Neural crest cell (in vitro differentiated cells): ENCODE results near the gene PNLIP. TPM values are rescaled to one million over a fixed set of nuclear protein-coding genes. Genes with fewer than 3 reads are reported as not detected.
A peak's percentile ranks its signal among the peaks of the same experiment; 100 is the strongest.

Experiments
- DNase-seq: peaks from one replicate; pipeline ENCODE4 v3.0.0; 2021; ENCODE audit warnings: low read depth, mixed read lengths, low spot score
- H3K27ac Mint-ChIP-seq: one replicate; pipeline ENCODE4 v1.8.0; 2021; ENCODE audit warnings: mild to moderate bottlenecking, mixed read lengths; ENCODE audit not compliant: unreplicated experiment
- H3K27me3 Mint-ChIP-seq: 2 replicates; pipeline ENCODE4 v1.8.0; 2021; ENCODE audit warnings: low read depth, mild to moderate bottlenecking, mixed read lengths
- H3K36me3 Mint-ChIP-seq: 2 replicates; pipeline ENCODE4 v1.8.0; 2021; ENCODE audit warnings: low read depth, mild to moderate bottlenecking, mixed read lengths
- H3K4me1 Mint-ChIP-seq: 2 replicates; pipeline ENCODE4 v1.8.0; 2021; ENCODE audit warnings: mixed read lengths
- H3K4me3 Mint-ChIP-seq: one replicate; pipeline ENCODE4 v1.8.0; 2021; ENCODE audit warnings: mild to moderate bottlenecking, mixed read lengths
- H3K9me3 Mint-ChIP-seq: 2 replicates; pipeline ENCODE4 v1.8.0; 2021; ENCODE audit warnings: mixed read lengths
- CTCF ChIP-seq: fragments of 200-600 bp; sonication (generic); conservative IDR thresholded peaks from 2 replicates; pipeline ENCODE4 v1.5.0; 2021; ENCODE audit warnings: antibody characterized with exemption, mild to moderate bottlenecking
- total RNA-seq: library from RNA; stranded (reverse); gene quantifications from 2 replicates; pipeline ENCODE4 v1.2.1, GENCODE V29; 2021

The PNLIP gene
- total RNA-seq, 1 donor from 2014 or later = not detected

DNA sequence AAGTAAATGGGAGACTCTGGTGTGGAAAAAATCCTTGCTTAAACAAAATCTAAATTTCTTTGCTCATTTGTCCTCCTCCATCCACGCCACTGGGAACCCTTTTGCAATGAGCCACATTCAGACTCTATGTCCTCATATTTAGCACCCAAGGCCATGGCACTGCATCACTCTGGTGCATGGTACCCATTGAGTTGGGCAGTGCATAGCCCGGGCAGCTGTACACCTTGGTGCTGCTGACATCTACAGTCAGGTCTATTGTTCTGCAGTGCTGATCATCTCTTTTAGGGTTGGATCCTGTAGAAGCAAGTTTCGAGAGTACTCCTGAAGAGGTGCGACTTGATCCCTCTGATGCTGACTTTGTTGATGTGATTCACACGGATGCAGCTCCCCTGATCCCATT, 51.8 kb downstream of the PNLIP start:
- no peaks in the 10 kb centered on the region for H3K9me3 Mint-ChIP-seq
- H3K4me1 Mint-ChIP-seq = no peaks in the 10 kb centered on the region
- no peaks in the 10 kb centered on the region for H3K36me3 Mint-ChIP-seq
- H3K27ac Mint-ChIP-seq = no peak overlapping the region
- H3K4me3 Mint-ChIP-seq = no peak overlapping the region
- no peak for TF ChIP-seq CTCF
- peaks cover 6% of the 10 kb centered on the region for H3K27me3 Mint-ChIP-seq
- DNase-seq = no peak

DNA sequence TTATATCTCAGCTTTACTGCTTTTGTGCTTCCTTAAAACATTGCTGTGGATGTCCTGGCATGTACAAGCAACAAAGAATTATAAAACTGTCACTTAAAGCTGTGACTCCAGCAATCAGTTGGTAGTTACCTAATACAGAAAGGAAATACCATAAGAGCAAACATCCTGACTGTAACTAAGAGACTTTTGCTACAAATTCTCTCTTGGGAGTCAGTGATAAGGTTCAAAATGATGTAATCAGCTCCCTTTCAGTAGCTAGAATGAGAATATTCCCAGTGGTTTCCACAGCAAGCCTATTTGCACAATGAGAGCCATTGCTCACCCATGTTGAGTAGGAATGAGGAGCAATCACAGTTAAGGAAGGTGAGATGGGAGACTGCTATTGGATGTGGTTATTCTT, 52.6 kb downstream of the PNLIP start:
- no peak overlapping the region for H3K4me3 Mint-ChIP-seq
- H3K27ac Mint-ChIP-seq = no peak overlapping the region
- TF ChIP-seq CTCF = no peak
- no peaks in the 10 kb centered on the region for H3K4me1 Mint-ChIP-seq
- no peak for DNase-seq
- H3K9me3 Mint-ChIP-seq = no peaks in the 10 kb centered on the region
- H3K27me3 Mint-ChIP-seq = peaks cover 6% of the 10 kb centered on the region
- H3K36me3 Mint-ChIP-seq = no peaks in the 10 kb centered on the region

GRCh38 chr10:116599991-116600390, 54.3 kb downstream of the PNLIP start:
- Mint-ChIP-seq H3K4me1 (no peaks in the 10 kb centered on the region), H3K27ac (no peak overlapping the region), H3K36me3 (no peaks in the 10 kb centered on the region), H3K9me3 (no peaks in the 10 kb centered on the region), H3K27me3 (peaks cover 6% of the 10 kb centered on the region), H3K4me3 (no peak overlapping the region)
- no peak for DNase-seq
- no peak for TF ChIP-seq CTCF

DNA sequence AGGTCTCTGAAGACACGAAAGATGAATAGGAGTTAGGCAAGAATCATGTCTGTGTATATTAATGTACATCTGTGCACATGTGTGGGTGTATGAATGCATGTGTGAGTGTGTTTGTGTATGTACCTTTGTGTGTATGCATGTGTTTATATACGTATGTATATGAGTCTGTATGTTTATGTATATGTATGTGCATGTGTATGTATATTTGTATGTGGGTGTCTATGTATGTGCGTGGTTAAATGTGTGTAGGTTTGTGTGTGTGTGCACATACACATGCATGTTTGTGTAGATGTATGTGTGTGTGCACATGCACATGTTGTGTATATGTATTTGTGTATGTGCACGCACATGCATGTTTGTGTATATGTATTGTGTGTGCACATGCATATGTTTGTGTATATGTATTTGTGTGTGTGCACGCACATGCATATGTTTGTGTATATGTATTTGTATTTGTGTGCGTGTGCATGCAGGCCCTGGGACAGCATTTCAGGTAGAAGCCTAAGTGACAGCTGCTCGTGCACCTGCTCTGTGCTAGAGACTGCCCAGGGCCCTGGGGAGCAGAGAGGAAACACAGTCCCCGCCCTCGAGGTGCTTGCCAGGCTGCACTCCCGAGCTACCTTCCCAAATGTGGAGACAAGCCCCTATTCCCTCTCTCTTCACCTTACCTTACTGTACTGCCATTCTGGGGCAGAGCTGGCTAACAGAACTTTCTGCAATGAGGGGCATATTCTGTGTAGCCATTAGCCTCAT, 57.1 kb downstream of the PNLIP start:
- Mint-ChIP-seq H3K9me3 (no peaks in the 10 kb centered on the region), H3K27me3 (peaks cover 6% of the 10 kb centered on the region), H3K27ac (no peak overlapping the region), H3K4me3 (no peak overlapping the region), H3K4me1 (no peaks in the 10 kb centered on the region), H3K36me3 (no peaks in the 10 kb centered on the region)
- no peak for DNase-seq
- TF ChIP-seq CTCF = no peak

DNA sequence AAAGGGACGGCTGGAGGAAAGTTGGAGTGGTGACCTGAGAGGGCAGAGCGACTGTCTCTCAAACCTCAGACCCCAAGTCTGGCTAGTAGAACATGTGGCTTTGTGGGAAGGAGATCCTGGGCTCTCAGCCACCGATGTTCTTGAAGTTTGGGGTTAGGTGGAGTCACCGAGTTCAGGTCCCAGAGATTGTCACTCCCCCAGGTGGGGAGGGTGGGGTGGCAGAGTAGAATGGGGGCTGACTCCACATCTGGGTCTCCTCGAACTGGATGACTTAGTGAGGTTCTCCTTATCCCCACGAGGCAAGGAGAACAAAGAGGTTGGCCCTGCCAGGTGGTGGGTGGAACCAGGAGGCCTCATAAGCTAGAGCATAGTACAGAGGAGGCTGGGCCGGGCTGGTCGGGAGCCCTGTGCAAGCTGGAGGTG, 60.3 kb downstream of the PNLIP start:
- no peaks in the 10 kb centered on the region for H3K9me3 Mint-ChIP-seq

More for the DNA sequence above, 60.3 kb downstream of the PNLIP start:
- Mint-ChIP-seq H3K4me3 (peak overlapping the region; percentile 23), H3K27ac (no peak overlapping the region), H3K36me3 (no peaks in the 10 kb centered on the region), H3K4me1 (peaks cover 5% of the 10 kb centered on the region), H3K27me3 (peaks cover 3% of the 10 kb centered on the region)
- DNase-seq = no peak
- TF ChIP-seq CTCF = no peak
